ENCODE measurements around the gene ZRANB1. TPM values are rescaled to one million over a fixed set of nuclear protein-coding genes. Genes with fewer than 3 reads are reported as not detected.
A peak's percentile ranks its signal among the peaks of the same experiment; 100 is the strongest.

The ZRANB1 gene
- total and polyA plus RNA-seq, 2 donors from 2014 or later: 8.9 to 17.5 TPM

- intact Hi-C loops (cut with DNase I): no loop called here
- Histone ChIP-seq H3K9ac (ENCODE audit: low read length in 3 of 3) (no peak overlapping the region), H3K9me3 (ENCODE audit: control insufficient read depth in 2 of 3, insufficient read depth in 1 of 3, low read length in 3 of 3) (peaks cover 0 to 6% (median 0%) of the 10 kb centered on the region in 3 donors), H3K27ac (ENCODE audit: low read depth in 2 of 2, low read length in 2 of 2) (no peak overlapping the region), H3K4me3 (ENCODE audit: low read length in 3 of 3) (no peak overlapping the region), H3K36me3 (ENCODE audit: control insufficient read depth in 2 of 3, insufficient read depth in 3 of 3, low read length in 3 of 3) (peaks cover 0 to 8% (median 0%) of the 10 kb centered on the region in 3 donors), H3K27me3 (ENCODE audit: control insufficient read depth, insufficient read depth, low read length) (no peaks in the 10 kb centered on the region), H3K4me1 (ENCODE audit: control insufficient read depth in 2 of 3, insufficient read depth in 2 of 3, low read depth in 1 of 3, low read length in 3 of 3) (peaks cover 0 to 33% (median 23%) of the 10 kb centered on the region in 3 donors)
- no peak for FAIRE-seq
- TF ChIP-seq CTCF (IDR thresholded peaks at IDR 0.05; ENCODE audit: borderline replicate concordance, extremely low read depth, insufficient read depth): no peak
- no peak for DNase-seq
These were observed 80.7 kb downstream of the ZRANB1 start for GRCh38 chr10:125022671-125023070.

- no peak for TF ChIP-seq CTCF (IDR thresholded peaks at IDR 0.05; ENCODE audit: borderline replicate concordance, extremely low read depth, insufficient read depth)
- FAIRE-seq (no peak), DNase-seq (peak; percentile 79 to 87 (median 82))
- H3K27ac ChIP-seq (ENCODE audit: low read depth in 2 of 2, low read length in 2 of 2): peak overlapping the region in 1 of 2 donors; percentile 41
- peaks cover 0 to 8% (median 0%) of the 10 kb centered on the region in 3 donors for H3K36me3 ChIP-seq (ENCODE audit: control insufficient read depth in 2 of 3, insufficient read depth in 3 of 3, low read length in 3 of 3)
- H3K4me1 ChIP-seq (ENCODE audit: control insufficient read depth in 2 of 3, insufficient read depth in 2 of 3, low read depth in 1 of 3, low read length in 3 of 3): peaks cover 0 to 33% (median 23%) of the 10 kb centered on the region in 3 donors
- H3K4me3 ChIP-seq (ENCODE audit: low read length in 3 of 3): no peak overlapping the region
- no peaks in the 10 kb centered on the region for H3K27me3 ChIP-seq (ENCODE audit: control insufficient read depth, insufficient read depth, low read length)
- peak overlapping the region in 1 of 3 donors; percentile 9 for H3K9ac ChIP-seq (ENCODE audit: low read length in 3 of 3)
- H3K9me3 ChIP-seq (ENCODE audit: control insufficient read depth in 2 of 3, insufficient read depth in 1 of 3, low read length in 3 of 3): peaks cover 0 to 6% (median 0%) of the 10 kb centered on the region in 3 donors
- intact Hi-C loops (cut with DNase I): no loop called here
These were observed 81.3 kb downstream of the ZRANB1 start for GRCh38 chr10:125023255-125023654.

- Histone ChIP-seq H3K4me1 (ENCODE audit: control insufficient read depth in 2 of 3, insufficient read depth in 2 of 3, low read depth in 1 of 3, low read length in 3 of 3) (peaks cover 0 to 29% (median 20%) of the 10 kb centered on the region in 3 donors), H3K36me3 (ENCODE audit: control insufficient read depth in 2 of 3, insufficient read depth in 3 of 3, low read length in 3 of 3) (peaks cover 0 to 8% (median 0%) of the 10 kb centered on the region in 3 donors), H3K9me3 (ENCODE audit: control insufficient read depth in 2 of 3, insufficient read depth in 1 of 3, low read length in 3 of 3) (peaks cover 0 to 6% (median 0%) of the 10 kb centered on the region in 3 donors), H3K27ac (ENCODE audit: low read depth in 2 of 2, low read length in 2 of 2) (peak overlapping the region in 1 of 2 donors; percentile 41), H3K4me3 (ENCODE audit: low read length in 3 of 3) (peak overlapping the region in 1 of 3 donors; percentile 17), H3K27me3 (ENCODE audit: control insufficient read depth, insufficient read depth, low read length) (no peaks in the 10 kb centered on the region), H3K9ac (ENCODE audit: low read length in 3 of 3) (no peak overlapping the region)
- FAIRE-seq (no peak), DNase-seq (peak in 1 of 5 donors; percentile 73)
- intact Hi-C loops (cut with DNase I): no loop called here
- TF ChIP-seq CTCF (IDR thresholded peaks at IDR 0.05; ENCODE audit: borderline replicate concordance, extremely low read depth, insufficient read depth): no peak
These were observed 82.1 kb downstream of the ZRANB1 start for GRCh38 chr10:125023862-125024496.
